ENCODE results near the gene CHST8. TPM values are rescaled to one million over a fixed set of nuclear protein-coding genes. Genes with fewer than 3 reads are reported as not detected.
"Not testable (repeated sequence)": the region's sequence is repeated elsewhere in the genome, so short reads cannot be mapped to it uniquely, and the experiment has no call there.

CHST8 gene
- total RNA-seq, 1 donor from 2014 or later = 0.35 TPM

GRCh38 chr19:33814181-33815165 is 192.7 kb downstream of the CHST8 start:
- Mint-ChIP-seq H3K4me3 (ENCODE audit: unreplicated experiment) (no peak overlapping the region), H3K9me3 (ENCODE audit: unreplicated experiment) (no peaks in the 10 kb centered on the region), H3K4me1 (ENCODE audit: unreplicated experiment) (peaks cover 26% of the 10 kb centered on the region), H3K36me3 (ENCODE audit: unreplicated experiment) (peaks cover 35% of the 10 kb centered on the region), H3K27me3 (ENCODE audit: unreplicated experiment) (no peaks in the 10 kb centered on the region), H3K27ac (ENCODE audit: unreplicated experiment) (peak overlapping the region; percentile 36)
- no peak for DNase-seq (ENCODE audit: extremely low spot score, unreplicated experiment)
- TF ChIP-seq, protein P1, sequence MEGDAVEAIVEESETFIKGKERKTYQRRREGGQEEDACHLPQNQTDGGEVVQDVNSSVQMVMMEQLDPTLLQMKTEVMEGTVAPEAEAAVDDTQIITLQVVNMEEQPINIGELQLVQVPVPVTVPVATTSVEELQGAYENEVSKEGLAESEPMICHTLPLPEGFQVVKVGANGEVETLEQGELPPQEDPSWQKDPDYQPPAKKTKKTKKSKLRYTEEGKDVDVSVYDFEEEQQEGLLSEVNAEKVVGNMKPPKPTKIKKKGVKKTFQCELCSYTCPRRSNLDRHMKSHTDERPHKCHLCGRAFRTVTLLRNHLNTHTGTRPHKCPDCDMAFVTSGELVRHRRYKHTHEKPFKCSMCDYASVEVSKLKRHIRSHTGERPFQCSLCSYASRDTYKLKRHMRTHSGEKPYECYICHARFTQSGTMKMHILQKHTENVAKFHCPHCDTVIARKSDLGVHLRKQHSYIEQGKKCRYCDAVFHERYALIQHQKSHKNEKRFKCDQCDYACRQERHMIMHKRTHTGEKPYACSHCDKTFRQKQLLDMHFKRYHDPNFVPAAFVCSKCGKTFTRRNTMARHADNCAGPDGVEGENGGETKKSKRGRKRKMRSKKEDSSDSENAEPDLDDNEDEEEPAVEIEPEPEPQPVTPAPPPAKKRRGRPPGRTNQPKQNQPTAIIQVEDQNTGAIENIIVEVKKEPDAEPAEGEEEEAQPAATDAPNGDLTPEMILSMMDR (IDR thresholded peaks at IDR 0.05) = no peak

DNA sequence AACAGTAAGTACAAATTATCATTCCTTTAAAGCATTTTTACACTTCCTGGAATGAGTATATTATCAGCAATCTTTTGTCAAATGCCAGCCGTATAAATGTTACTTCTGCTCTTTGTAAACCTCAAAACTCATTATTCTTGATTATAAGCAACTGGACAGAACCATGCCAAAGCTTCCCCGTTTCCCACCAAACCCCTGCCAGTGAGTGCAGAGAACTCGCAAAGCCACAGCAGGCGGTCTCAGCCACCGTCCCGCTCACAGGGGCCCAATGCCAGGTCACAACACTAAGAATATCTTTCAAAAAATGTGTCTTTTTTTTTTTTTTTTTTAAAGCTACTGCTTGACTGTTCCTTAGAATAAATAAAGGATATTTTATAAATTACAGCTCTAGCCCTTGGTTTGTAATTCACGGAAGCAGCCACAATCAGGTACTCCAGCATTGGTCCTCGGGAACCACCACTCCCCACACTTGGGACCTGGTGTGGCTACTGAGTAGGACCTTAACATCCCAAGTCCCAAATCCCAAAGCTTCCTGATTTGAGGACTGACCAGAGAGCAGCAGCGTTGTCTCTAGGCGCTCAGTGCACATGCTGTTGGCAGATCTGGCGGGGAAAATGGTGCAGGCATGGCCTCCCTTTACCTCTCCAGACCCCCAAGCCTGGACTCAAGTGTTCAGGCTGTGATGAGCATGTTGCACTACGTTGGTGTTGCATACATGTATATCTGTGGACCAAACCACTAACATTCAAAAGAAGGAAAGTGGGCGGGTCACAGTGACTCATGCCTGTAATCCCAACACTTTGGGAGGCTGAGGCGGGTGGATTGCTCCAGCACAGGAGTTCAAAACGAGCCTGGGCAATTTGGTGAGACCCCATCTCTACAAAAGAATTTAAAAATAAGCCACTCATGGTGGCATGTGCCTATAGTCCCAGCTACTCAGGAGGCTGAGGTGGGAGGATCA is 193.9 kb downstream of the CHST8 start:
- no peak for DNase-seq (ENCODE audit: extremely low spot score, unreplicated experiment)
- peak overlapping the region; percentile 52 for H3K27ac Mint-ChIP-seq (ENCODE audit: unreplicated experiment)
- TF ChIP-seq, protein P1 (IDR thresholded peaks at IDR 0.05) = no peak

DNA sequence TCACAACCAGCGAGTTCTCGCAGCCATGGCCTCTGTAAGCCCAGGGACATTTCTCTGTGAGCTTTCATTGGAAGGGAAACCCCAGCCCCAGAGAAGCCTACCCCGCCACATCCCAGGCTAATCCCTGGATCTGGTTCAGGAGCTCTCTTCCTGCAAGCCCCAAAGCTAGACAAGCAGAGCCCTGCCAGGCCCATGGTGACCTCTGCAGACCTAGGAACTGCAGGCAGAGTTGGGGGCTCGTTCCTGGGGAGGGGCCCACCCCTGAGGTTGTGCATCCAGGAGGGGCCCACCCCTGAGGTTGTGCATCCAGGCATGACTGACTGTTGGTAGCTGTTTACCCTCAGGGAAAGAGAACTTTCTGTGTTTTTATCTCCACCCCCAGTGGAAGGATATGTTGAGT is 196.7 kb downstream of the CHST8 start:
- TF ChIP-seq, protein P1 (IDR thresholded peaks at IDR 0.05) = no peak
- H3K36me3 Mint-ChIP-seq (ENCODE audit: unreplicated experiment) = peaks cover 16% of the 10 kb centered on the region
- H3K27me3 Mint-ChIP-seq (ENCODE audit: unreplicated experiment) = no peaks in the 10 kb centered on the region
- H3K27ac Mint-ChIP-seq (ENCODE audit: unreplicated experiment) = no peak overlapping the region
- DNase-seq (ENCODE audit: extremely low spot score, unreplicated experiment) = no peak
- H3K9me3 Mint-ChIP-seq (ENCODE audit: unreplicated experiment) = no peaks in the 10 kb centered on the region
- H3K4me1 Mint-ChIP-seq (ENCODE audit: unreplicated experiment) = peaks cover 20% of the 10 kb centered on the region
- H3K4me3 Mint-ChIP-seq (ENCODE audit: unreplicated experiment) = no peak overlapping the region

More for the DNA sequence above, 193.9 kb downstream of the CHST8 start:
- no peak overlapping the region for H3K4me3 Mint-ChIP-seq (ENCODE audit: unreplicated experiment)
- H3K9me3 Mint-ChIP-seq (ENCODE audit: unreplicated experiment) = no peaks in the 10 kb centered on the region
- no peaks in the 10 kb centered on the region for H3K27me3 Mint-ChIP-seq (ENCODE audit: unreplicated experiment)
- H3K4me1 Mint-ChIP-seq (ENCODE audit: unreplicated experiment) = peaks cover 21% of the 10 kb centered on the region
- H3K36me3 Mint-ChIP-seq (ENCODE audit: unreplicated experiment) = peaks cover 28% of the 10 kb centered on the region

DNA sequence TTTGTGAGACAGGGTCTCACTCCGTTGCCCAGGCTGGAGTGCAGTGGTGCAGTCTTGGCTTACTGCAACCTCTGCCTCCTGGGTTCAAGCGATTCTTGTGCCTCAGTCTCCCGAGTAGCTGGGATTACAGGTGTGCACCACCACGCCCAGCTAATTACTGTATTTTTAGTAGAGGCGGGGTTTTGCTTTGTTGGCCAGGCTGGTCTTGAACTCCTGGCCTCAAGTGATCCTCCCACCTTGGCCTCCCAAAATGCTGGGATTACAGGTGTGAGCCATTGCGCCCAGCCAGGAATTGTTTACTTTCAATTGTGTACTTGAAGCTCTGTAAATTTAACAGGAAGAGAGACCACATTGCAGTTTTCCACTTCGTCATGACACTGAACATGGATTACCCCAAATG is 197.3 kb downstream of the CHST8 start:
- not testable (repeated sequence) for H3K27me3 Mint-ChIP-seq (ENCODE audit: unreplicated experiment); H3K9me3 Mint-ChIP-seq (ENCODE audit: unreplicated experiment); H3K4me3 Mint-ChIP-seq (ENCODE audit: unreplicated experiment); H3K27ac Mint-ChIP-seq (ENCODE audit: unreplicated experiment); DNase-seq (ENCODE audit: extremely low spot score, unreplicated experiment)
- Mint-ChIP-seq H3K36me3 (ENCODE audit: unreplicated experiment) (peaks cover 10% of the 10 kb centered on the region), H3K4me1 (ENCODE audit: unreplicated experiment) (peaks cover 18% of the 10 kb centered on the region)

DNA sequence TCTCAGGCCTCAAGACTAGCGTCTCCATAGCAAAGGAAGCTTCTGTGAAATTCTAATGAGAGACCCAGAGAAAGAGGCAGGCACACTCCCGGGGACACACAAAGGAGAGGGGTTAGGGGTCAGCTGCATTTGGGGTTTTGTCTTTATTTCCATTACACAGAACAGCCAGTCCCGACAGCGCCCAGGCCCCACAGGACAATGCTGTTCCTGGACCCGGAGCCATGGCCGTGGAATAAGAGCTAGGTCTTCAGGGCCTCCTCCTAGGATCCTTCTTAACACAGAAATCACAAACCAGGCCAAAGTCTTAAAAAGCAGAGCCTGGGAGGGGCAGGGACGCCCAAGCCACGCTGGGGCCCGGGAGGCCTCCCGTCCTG is 197.7 kb downstream of the CHST8 start:
- Mint-ChIP-seq H3K27ac (ENCODE audit: unreplicated experiment) (no peak overlapping the region), H3K9me3 (ENCODE audit: unreplicated experiment) (no peaks in the 10 kb centered on the region), H3K4me3 (ENCODE audit: unreplicated experiment) (peak overlapping the region; percentile 7), H3K4me1 (ENCODE audit: unreplicated experiment) (peaks cover 18% of the 10 kb centered on the region), H3K36me3 (ENCODE audit: unreplicated experiment) (peaks cover 6% of the 10 kb centered on the region), H3K27me3 (ENCODE audit: unreplicated experiment) (no peaks in the 10 kb centered on the region)
- TF ChIP-seq, protein P1 (IDR thresholded peaks at IDR 0.05) = no peak
- no peak for DNase-seq (ENCODE audit: extremely low spot score, unreplicated experiment)
